Measurements from ENCODE around the gene NFAT5.

Gene NFAT5

GRCh38 chr16:69691980-69692911, 126.5 kb downstream of the NFAT5 start:
- H3K36me3 ChIP-seq, result peaks cover 77% of the 10 kb centered on the region
- no peaks in the 10 kb centered on the region for H3K4me1 ChIP-seq
- H4K20me1 ChIP-seq, result no peaks in the 10 kb centered on the region
- no peaks in the 10 kb centered on the region for H3K27me3 ChIP-seq
- TF ChIP-seq Cebpa-rat (IDR thresholded peaks at IDR 0.05), result no peak
- no peaks in the 10 kb centered on the region for H3K9me3 ChIP-seq
- no peak overlapping the region for H3K27ac ChIP-seq
- H3K4me3 ChIP-seq, result no peak overlapping the region
- no peak overlapping the region for H3K9ac ChIP-seq
- no peak overlapping the region for H3K4me2 ChIP-seq

DNA sequence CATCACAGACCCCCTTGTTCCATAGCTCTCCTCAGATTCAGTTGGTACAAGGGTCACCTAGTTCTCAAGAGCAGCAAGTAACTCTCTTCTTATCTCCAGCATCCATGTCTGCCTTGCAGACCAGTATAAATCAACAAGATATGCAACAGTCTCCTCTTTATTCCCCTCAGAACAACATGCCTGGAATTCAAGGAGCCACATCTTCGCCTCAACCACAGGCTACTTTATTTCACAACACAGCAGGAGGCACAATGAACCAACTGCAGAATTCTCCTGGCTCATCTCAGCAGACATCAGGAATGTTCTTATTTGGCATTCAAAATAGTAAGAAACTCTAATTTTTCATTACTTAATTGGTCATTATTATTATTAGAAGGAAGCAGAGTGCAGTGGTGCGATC, 128.2 kb downstream of the NFAT5 start:
- Histone ChIP-seq H4K20me1 (no peaks in the 10 kb centered on the region), H3K9ac (no peak overlapping the region), H3K27me3 (no peaks in the 10 kb centered on the region), H3K36me3 (peaks cover 75% of the 10 kb centered on the region), H3K4me1 (no peaks in the 10 kb centered on the region), H3K4me2 (no peak overlapping the region), H3K9me3 (no peaks in the 10 kb centered on the region), H3K4me3 (no peak overlapping the region), H3K27ac (no peak overlapping the region)
- TF ChIP-seq Cebpa-rat (IDR thresholded peaks at IDR 0.05), result no peak

- Histone ChIP-seq H3K27ac (no peak overlapping the region), H3K9me3 (no peaks in the 10 kb centered on the region), H3K4me3 (no peak overlapping the region), H3K4me1 (no peaks in the 10 kb centered on the region), H4K20me1 (no peaks in the 10 kb centered on the region), H3K36me3 (peaks cover 58% of the 10 kb centered on the region), H3K27me3 (no peaks in the 10 kb centered on the region), H3K4me2 (no peak overlapping the region), H3K9ac (no peak overlapping the region)
- TF ChIP-seq Cebpa-rat (IDR thresholded peaks at IDR 0.05), result no peak
These were observed 132.6 kb downstream of the NFAT5 start for GRCh38 chr16:69698404-69698803.

DNA sequence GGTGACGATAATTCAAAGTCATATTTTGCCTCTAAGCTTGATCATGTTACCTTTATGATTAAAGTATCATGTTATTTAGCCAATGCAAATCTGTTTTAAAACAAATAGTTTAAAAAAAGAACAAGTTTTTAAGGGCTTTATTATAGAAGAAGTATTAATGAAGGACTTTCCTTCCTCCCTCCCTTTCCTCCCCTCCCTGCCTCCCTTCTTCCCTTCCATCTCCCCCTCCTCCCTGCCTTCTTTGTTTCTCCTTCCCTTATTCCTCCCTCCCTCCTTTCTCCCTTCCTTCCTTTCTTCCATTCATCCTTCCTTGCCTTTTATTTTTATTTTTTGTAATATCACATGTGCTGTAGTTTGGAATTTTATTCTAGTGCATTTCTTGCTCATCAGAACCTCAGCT, 134.1 kb downstream of the NFAT5 start:
- no peak overlapping the region for H3K27ac ChIP-seq
- H3K4me2 ChIP-seq, result no peak overlapping the region
- no peaks in the 10 kb centered on the region for H4K20me1 ChIP-seq
- no peaks in the 10 kb centered on the region for H3K4me1 ChIP-seq
- no peaks in the 10 kb centered on the region for H3K27me3 ChIP-seq
- no peak overlapping the region for H3K9ac ChIP-seq
- H3K4me3 ChIP-seq, result no peak overlapping the region
- peaks cover 48% of the 10 kb centered on the region for H3K36me3 ChIP-seq
- no peaks in the 10 kb centered on the region for H3K9me3 ChIP-seq
- TF ChIP-seq Cebpa-rat (IDR thresholded peaks at IDR 0.05), result no peak

GRCh38 chr16:69701452-69701851, 135.7 kb downstream of the NFAT5 start:
- H3K4me3 ChIP-seq, result no peak overlapping the region
- no peaks in the 10 kb centered on the region for H4K20me1 ChIP-seq
- H3K4me1 ChIP-seq, result no peaks in the 10 kb centered on the region
- no peak for TF ChIP-seq Cebpa-rat (IDR thresholded peaks at IDR 0.05)
- no peaks in the 10 kb centered on the region for H3K9me3 ChIP-seq
- H3K36me3 ChIP-seq, result peaks cover 38% of the 10 kb centered on the region
- no peak overlapping the region for H3K9ac ChIP-seq
- H3K27ac ChIP-seq, result no peak overlapping the region
- no peak overlapping the region for H3K4me2 ChIP-seq
- H3K27me3 ChIP-seq, result no peaks in the 10 kb centered on the region

GRCh38 chr16:69701866-69702265, 136.1 kb downstream of the NFAT5 start:
- Histone ChIP-seq H4K20me1 (no peaks in the 10 kb centered on the region), H3K27ac (no peak overlapping the region), H3K4me3 (no peak overlapping the region), H3K4me2 (no peak overlapping the region), H3K9ac (no peak overlapping the region), H3K36me3 (peaks cover 35% of the 10 kb centered on the region), H3K4me1 (no peaks in the 10 kb centered on the region), H3K9me3 (no peaks in the 10 kb centered on the region), H3K27me3 (no peaks in the 10 kb centered on the region)
- no peak for TF ChIP-seq Cebpa-rat (IDR thresholded peaks at IDR 0.05)

DNA sequence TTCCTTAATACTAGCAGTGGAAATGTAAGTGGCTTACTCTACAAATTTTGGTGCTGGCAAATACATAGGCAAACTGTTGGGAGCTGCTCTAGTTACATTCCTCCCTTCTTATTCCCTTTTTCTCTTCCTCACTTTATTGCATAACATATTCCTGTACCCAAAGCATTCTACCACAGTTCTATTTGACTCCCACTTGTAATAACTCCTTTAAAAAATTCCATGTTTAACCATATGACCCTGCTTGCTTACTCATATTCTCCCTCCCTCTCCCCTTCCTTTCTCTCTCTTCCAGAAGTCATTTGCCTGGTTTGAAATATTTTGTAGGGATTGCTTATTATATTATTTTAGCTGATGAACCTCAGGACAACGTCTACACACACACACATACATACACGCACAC, 137.9 kb downstream of the NFAT5 start:
- H3K4me1 ChIP-seq, result no peaks in the 10 kb centered on the region
- H3K9me3 ChIP-seq, result no peaks in the 10 kb centered on the region
- H3K27me3 ChIP-seq, result no peaks in the 10 kb centered on the region
- peaks cover 29% of the 10 kb centered on the region for H3K36me3 ChIP-seq
- no peak overlapping the region for H3K4me3 ChIP-seq
- no peak overlapping the region for H3K9ac ChIP-seq
- no peak for TF ChIP-seq Cebpa-rat (IDR thresholded peaks at IDR 0.05)
- H3K27ac ChIP-seq, result no peak overlapping the region
- H3K4me2 ChIP-seq, result no peak overlapping the region
- no peaks in the 10 kb centered on the region for H4K20me1 ChIP-seq

DNA sequence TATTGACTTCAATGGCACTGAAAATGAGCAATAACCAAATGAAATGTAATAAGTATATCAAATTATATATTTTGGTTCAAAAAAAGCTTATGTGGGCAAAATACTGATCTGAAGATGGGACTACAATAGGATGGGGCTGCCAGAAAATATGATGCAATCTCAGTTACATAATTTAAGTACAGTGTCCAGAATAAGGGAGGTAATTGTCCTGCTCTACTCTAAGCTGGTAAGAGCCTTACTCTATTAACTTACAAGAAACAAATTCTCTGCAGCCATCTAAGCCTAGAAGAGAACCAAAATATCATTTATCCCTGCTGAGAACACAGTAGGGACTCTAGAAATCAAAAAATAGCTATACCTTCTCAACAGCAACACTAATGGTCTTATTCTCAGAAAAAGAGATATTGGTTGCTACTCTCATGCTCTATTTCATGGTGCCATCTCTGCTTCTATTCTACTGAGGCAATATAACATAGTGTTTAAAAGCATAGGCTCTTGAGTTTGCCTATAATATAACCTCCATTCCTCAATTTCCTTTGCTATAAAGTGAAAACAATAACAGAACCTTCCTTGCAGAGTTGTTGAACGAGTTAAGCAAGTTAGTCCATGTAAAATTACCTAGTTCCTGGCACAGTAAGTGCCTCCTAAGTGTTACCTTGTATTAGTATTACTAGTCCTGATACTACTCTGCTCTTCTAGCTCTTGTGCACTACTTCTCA, 140.6 kb downstream of the NFAT5 start:
- H3K27me3 ChIP-seq, result no peaks in the 10 kb centered on the region
- H4K20me1 ChIP-seq, result no peaks in the 10 kb centered on the region
- H3K4me2 ChIP-seq, result no peak overlapping the region
- H3K4me1 ChIP-seq, result no peaks in the 10 kb centered on the region
- no peak; the same call in 1 of the 2 replicates for TF ChIP-seq Cebpa-rat (IDR thresholded peaks at IDR 0.05)
- H3K27ac ChIP-seq, result no peak overlapping the region
- H3K36me3 ChIP-seq, result peaks cover 26% of the 10 kb centered on the region
- H3K9me3 ChIP-seq, result no peaks in the 10 kb centered on the region
- no peak overlapping the region for H3K4me3 ChIP-seq
- H3K9ac ChIP-seq, result no peak overlapping the region

GRCh38 chr16:69706975-69707340, 141.2 kb downstream of the NFAT5 start:
- no peak overlapping the region for H3K27ac ChIP-seq
- no peaks in the 10 kb centered on the region for H3K27me3 ChIP-seq
- H3K36me3 ChIP-seq, result peaks cover 26% of the 10 kb centered on the region
- H3K4me1 ChIP-seq, result no peaks in the 10 kb centered on the region
- no peak overlapping the region for H3K4me3 ChIP-seq
- H3K9ac ChIP-seq, result no peak overlapping the region
- H4K20me1 ChIP-seq, result no peaks in the 10 kb centered on the region
- no peaks in the 10 kb centered on the region for H3K9me3 ChIP-seq
- H3K4me2 ChIP-seq, result no peak overlapping the region
- TF ChIP-seq Cebpa-rat (IDR thresholded peaks at IDR 0.05), result no peak

All from BLaER1 (cell line).